ENCODE measurements around the gene PPP1R12C. TPM values are rescaled to one million over a fixed set of nuclear protein-coding genes. Genes with fewer than 3 reads are reported as not detected.

PPP1R12C gene
- total RNA-seq: 53.8 and 68.7 TPM in 2 replicates

DNA sequence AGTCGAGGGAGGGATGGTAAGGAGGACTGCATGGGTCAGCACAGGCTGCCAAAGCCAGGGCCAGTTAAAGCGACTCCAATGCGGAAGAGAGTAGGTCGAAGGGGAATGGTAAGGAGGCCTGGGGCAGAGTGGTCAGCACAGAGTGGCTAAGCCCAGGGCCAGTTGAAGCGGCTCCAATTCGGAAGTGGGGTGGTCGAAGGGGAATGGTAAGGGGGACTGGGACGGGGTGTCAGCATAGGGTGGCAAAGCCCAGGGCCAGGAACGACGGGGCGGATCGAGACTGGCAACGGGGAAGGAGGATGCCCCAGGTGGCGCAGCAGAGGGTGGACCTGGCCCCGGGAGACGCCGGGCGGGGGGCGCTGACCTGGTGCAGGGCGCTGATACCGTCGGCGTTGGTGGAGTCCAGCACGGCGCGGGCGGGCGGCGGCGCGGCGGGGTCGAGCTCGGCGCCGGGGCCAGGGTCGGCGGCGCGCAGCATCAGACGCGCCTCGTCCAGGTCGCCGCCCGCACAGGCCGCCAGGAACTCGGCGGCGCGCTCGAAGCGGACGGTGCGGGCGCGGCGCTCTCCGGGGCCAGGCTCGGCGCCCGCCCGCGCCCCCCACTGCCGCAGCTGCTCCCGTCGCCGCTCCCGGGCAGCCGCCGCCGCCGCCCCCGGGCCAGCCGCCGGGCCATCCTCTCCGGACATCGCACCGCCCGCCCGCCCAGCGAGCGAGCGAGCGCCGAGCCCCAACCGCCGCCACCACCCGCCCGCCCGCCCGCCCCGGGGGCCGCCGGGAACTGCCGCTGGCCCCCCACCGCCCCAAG, at the start of gene PPP1R12C:
PPP1R12C (minus strand) TSS at position 779 of the 804 bp plus-strand sequence; CDS start at position 685, 94 bp downstream.
- TF ChIP-seq, protein P1, sequence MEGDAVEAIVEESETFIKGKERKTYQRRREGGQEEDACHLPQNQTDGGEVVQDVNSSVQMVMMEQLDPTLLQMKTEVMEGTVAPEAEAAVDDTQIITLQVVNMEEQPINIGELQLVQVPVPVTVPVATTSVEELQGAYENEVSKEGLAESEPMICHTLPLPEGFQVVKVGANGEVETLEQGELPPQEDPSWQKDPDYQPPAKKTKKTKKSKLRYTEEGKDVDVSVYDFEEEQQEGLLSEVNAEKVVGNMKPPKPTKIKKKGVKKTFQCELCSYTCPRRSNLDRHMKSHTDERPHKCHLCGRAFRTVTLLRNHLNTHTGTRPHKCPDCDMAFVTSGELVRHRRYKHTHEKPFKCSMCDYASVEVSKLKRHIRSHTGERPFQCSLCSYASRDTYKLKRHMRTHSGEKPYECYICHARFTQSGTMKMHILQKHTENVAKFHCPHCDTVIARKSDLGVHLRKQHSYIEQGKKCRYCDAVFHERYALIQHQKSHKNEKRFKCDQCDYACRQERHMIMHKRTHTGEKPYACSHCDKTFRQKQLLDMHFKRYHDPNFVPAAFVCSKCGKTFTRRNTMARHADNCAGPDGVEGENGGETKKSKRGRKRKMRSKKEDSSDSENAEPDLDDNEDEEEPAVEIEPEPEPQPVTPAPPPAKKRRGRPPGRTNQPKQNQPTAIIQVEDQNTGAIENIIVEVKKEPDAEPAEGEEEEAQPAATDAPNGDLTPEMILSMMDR (conservative IDR thresholded peaks at IDR 0.05; ENCODE audit: low read depth, low read length): no peak
- no peak for DNase-seq (ENCODE audit: low read depth)
- peak within 1 kb of the TSS; percentile 72 for H3K4me3 ChIP-seq (ENCODE audit: low read depth, low read length)

- H3K4me3 ChIP-seq (ENCODE audit: low read depth, low read length): peak within 1 kb of the TSS; percentile 77
- TF ChIP-seq, protein P1 (conservative IDR thresholded peaks at IDR 0.05; ENCODE audit: low read depth, low read length): no peak
- peak; percentile 75 for DNase-seq (ENCODE audit: low read depth)
Observed at GRCh38 chr19:55166530-55167268, 49.3 kb upstream of the PPP1R12C start, which contains the start of gene DNAAF3. Gene DNAAF3 (minus strand): TSS chr19:55166613. CDS start chr19:55166413, 200 bp downstream.

GRCh38 chr19:55165952-55166529, 48.6 kb upstream of the PPP1R12C start:
- TF ChIP-seq, protein P1 (conservative IDR thresholded peaks at IDR 0.05; ENCODE audit: low read depth, low read length): peak; percentile 73
- peak overlapping the region; percentile 77 for H3K4me3 ChIP-seq (ENCODE audit: low read depth, low read length)
- no peak for DNase-seq (ENCODE audit: low read depth)

- H3K4me3 ChIP-seq (ENCODE audit: low read depth, low read length): no peak overlapping the region
- TF ChIP-seq, protein P1 (conservative IDR thresholded peaks at IDR 0.05; ENCODE audit: low read depth, low read length): no peak
Observed at GRCh38 chr19:55161571-55162322, 44.3 kb upstream of the PPP1R12C start.

DNA sequence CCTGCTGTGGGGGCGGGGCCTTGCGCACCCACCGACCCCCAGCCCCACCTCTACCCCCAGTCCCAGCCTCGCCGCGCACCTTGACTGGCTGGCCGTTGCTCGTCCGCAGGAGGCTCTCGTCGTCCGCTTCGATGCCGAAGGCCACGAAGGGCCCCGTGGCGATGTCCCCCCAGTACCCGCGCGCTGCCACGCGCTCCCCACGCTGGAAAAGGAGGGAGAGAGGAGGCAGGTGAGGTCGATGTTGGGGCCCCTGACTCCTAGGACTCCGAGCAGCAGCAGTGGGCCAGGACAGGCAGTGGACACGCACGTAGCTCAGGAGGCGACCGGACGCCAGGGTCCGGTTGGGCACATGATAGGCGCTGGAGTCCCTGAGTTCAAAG, 43.5 kb upstream of the PPP1R12C start:
- H3K4me3 ChIP-seq (ENCODE audit: low read depth, low read length): no peak overlapping the region
- TF ChIP-seq, protein P1 (conservative IDR thresholded peaks at IDR 0.05; ENCODE audit: low read depth, low read length): no peak
- no peak for DNase-seq (ENCODE audit: low read depth)

More at GRCh38 chr19:55161571-55162322, 44.3 kb upstream of the PPP1R12C start:
- no peak for DNase-seq (ENCODE audit: low read depth)
